Neural cell (in vitro differentiated cells): ENCODE measurements around the gene MT4. TPM values are rescaled to one million over a fixed set of nuclear protein-coding genes. Genes with fewer than 3 reads are reported as not detected.

Experiments used
- H2AFZ ChIP-seq: fragments of 200-600, 300-800 bp; sonication (generic), shearing (Covaris generic); 2 replicates; pipeline ENCODE4 v1.6.0; 2014; ENCODE audit warnings: low read depth, mild to moderate bottlenecking, antibody characterized with exemption, low read length, moderate library complexity
- H3F3A ChIP-seq: fragments of 200-600 bp; shearing (Covaris generic); 2 replicates; pipeline ENCODE4 v1.6.1; 2016; ENCODE audit warnings: mild to moderate bottlenecking, moderate library complexity, mixed read lengths, antibody characterized with exemption, low read length; ENCODE audit not compliant: insufficient read depth, poor library complexity, severe bottlenecking
- H3K27ac ChIP-seq: fragments of 200-600, 300-800 bp; sonication (generic), shearing (Covaris generic); 2 replicates; pipeline ENCODE4 v1.5.1; 2014; ENCODE audit warnings: mild to moderate bottlenecking, low read length, moderate library complexity
- H3K27me3 ChIP-seq: fragments of 300-800, 200-600 bp; sonication (generic), shearing (Covaris generic); 2 replicates; pipeline ENCODE4 v1.6.0; 2014; ENCODE audit warnings: mild to moderate bottlenecking, low read depth, low read length, moderate library complexity; ENCODE audit not compliant: insufficient read depth
- H3K36me3 ChIP-seq: fragments of 300-800, 200-600 bp; sonication (generic), shearing (Covaris generic); 2 replicates; pipeline ENCODE4 v1.5.1; 2014; ENCODE audit warnings: mild to moderate bottlenecking, antibody characterized with exemption, low read length, moderate library complexity; ENCODE audit not compliant: insufficient read depth
- H3K4me2 ChIP-seq: fragments of 300-800, 200-600 bp; sonication (generic), shearing (Covaris generic); 2 replicates; pipeline ENCODE4 v1.6.0; 2014; ENCODE audit warnings: mild to moderate bottlenecking, low read length
- H3K4me3 ChIP-seq: fragments of 300-800, 200-600 bp; sonication (generic), shearing (Covaris generic); 2 replicates; pipeline ENCODE4 v1.5.1; 2014; ENCODE audit warnings: mild to moderate bottlenecking, low read length, moderate library complexity
- H3K79me2 ChIP-seq: fragments of 200-600 bp; shearing (Covaris generic); replicated peaks from 2 replicates; pipeline ENCODE4 v1.6.0; 2014; ENCODE audit warnings: mild to moderate bottlenecking, low read length, moderate library complexity; ENCODE audit not compliant: insufficient read depth
- H3K9ac ChIP-seq: fragments of 300-800, 200-600 bp; sonication (generic), shearing (Covaris generic); 2 replicates; pipeline ENCODE4 v1.6.1; 2016; ENCODE audit warnings: mild to moderate bottlenecking, low read length, mixed read lengths
- H3K9me2 ChIP-seq: fragments of 200-600 bp; shearing (Covaris generic); 2 replicates; pipeline ENCODE4 v1.6.1; 2016; ENCODE audit warnings: mild to moderate bottlenecking, low read length, mixed read lengths; ENCODE audit not compliant: insufficient read depth
- H3K9me3 ChIP-seq: fragments of 200-600, 300-800 bp; sonication (generic), shearing (Covaris generic); 2 replicates; pipeline ENCODE4 v1.6.1; 2016; ENCODE audit warnings: mild to moderate bottlenecking, mixed run types, low read length, moderate library complexity, mixed read lengths
- H4K20me1 ChIP-seq: fragments of 200-600 bp; shearing (Covaris generic); 2 replicates; pipeline ENCODE4 v1.6.1; 2016; ENCODE audit warnings: mild to moderate bottlenecking, mixed run types; ENCODE audit not compliant: insufficient read depth
- EP300 ChIP-seq: fragments of 450-650 bp; conservative IDR thresholded peaks from 2 replicates; pipeline ENCODE4 v1.6.1; 2014; ENCODE audit warnings: antibody characterized with exemption, mild to moderate bottlenecking, moderate library complexity; ENCODE audit not compliant: poor library complexity, severe bottlenecking
- EZH2 ChIP-seq: fragments of 200-600, 300-800 bp; shearing (Covaris generic), sonication (generic); IDR thresholded peaks from 2 replicates; pipeline ENCODE4 v1.6.1; 2014; ENCODE audit warnings: antibody characterized with exemption, low read length, borderline replicate concordance, mild to moderate bottlenecking; ENCODE audit not compliant: insufficient read depth, poor library complexity, severe bottlenecking
- MXI1 ChIP-seq: fragments of 450-650 bp; conservative IDR thresholded peaks from 2 replicates; pipeline ENCODE4 v1.6.1; 2014; ENCODE audit warnings: antibody characterized with exemption, mild to moderate bottlenecking; ENCODE audit not compliant: poor library complexity, severe bottlenecking
- POLR2AphosphoS5 ChIP-seq: IDR thresholded peaks from 2 replicates; pipeline ENCODE4 v1.6.1; 2012
- RAD21 ChIP-seq: fragments of 450-650 bp; conservative IDR thresholded peaks from 2 replicates; pipeline ENCODE4 v1.6.1; 2014; ENCODE audit warnings: antibody characterized with exemption, mild to moderate bottlenecking, moderate library complexity
- SMC3 ChIP-seq: fragments of 450-650 bp; conservative IDR thresholded peaks from 2 replicates; pipeline ENCODE4 v1.6.1; 2014; ENCODE audit warnings: antibody characterized with exemption, mild to moderate bottlenecking, moderate library complexity; ENCODE audit not compliant: poor library complexity
- TAF1 ChIP-seq: IDR thresholded peaks from 2 replicates; pipeline ENCODE4 v1.6.1; 2012; ENCODE audit warnings: low read depth
- polyA plus RNA-seq: library from polyadenylated mRNA; depleted of rRNA; stranded (reverse); fragments of >200 nt; gene quantifications from 2 replicates; pipeline ENCODE4 v1.2.3, GENCODE V29; 2014
- TF ChIP-seq, protein P1 (sequence below): fragments of 450-650 bp; IDR thresholded peaks from 2 replicates; pipeline ENCODE4 v1.5.1; 2014; ENCODE audit warnings: antibody characterized with exemption, mild to moderate bottlenecking, moderate library complexity; ENCODE audit not compliant: poor library complexity, severe bottlenecking
- TF ChIP-seq, protein P2 (sequence below): IDR thresholded peaks from 2 replicates; pipeline ENCODE4 v1.6.1; 2012; ENCODE audit warnings: borderline replicate concordance

The MT4 gene
- polyA plus RNA-seq, 1 donor from 2014 or later: not detected

DNA sequence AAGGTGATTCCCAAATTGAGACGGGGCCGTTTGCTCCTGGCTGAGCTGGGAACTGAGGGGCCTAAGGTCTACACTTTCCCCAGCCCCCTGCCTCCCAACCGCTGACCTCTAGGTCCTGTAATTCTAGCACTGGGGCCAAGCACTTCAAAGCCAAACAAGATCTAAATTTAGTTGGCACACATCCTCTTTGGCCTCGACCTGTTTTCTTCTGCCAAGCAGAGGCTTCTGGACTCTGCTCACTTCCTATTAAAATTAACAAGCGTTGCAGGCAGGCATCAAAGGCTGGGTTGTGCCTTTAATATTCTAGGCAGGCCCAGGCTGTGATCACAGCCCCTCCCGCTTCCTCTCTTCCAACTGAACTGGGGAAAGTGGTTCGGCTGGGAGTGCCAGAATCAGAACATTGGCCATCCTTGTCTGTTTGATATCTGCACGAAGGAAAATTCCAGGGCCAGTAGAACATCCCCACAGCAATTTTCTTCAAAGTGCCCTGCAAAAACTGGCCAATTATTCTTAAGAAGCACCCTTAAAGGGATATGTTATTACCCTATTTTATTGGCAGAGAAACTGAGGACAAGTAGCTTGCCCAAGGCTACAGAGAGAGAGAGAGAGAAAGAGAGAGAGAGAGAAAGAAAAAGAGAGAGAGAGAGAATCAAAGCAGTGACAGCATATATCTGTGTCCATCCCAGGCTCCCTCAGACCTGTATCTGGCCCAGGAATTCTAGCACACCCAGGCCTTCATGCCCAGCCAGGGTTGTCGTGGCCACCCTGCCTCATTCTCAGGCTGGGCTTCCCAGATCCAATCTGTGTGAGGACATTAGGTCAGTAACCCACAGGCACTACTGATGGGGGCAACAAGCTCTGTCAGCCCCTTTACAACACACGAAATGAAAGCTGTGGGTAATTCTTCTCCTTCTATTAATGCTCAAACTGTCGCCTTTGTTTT, 12.8 kb upstream of the MT4 start:
- H3K9me2 ChIP-seq: no peaks in the 10 kb centered on the region
- no peak overlapping the region for H3K4me2 ChIP-seq
- no peaks in the 10 kb centered on the region for H4K20me1 ChIP-seq
- no peak overlapping the region for H3K27ac ChIP-seq
- H3K9ac ChIP-seq: no peak overlapping the region
- H2AFZ ChIP-seq: no peak overlapping the region
- H3K4me3 ChIP-seq: no peak overlapping the region
- no peaks in the 10 kb centered on the region for H3K9me3 ChIP-seq
- TF ChIP-seq, protein P1, sequence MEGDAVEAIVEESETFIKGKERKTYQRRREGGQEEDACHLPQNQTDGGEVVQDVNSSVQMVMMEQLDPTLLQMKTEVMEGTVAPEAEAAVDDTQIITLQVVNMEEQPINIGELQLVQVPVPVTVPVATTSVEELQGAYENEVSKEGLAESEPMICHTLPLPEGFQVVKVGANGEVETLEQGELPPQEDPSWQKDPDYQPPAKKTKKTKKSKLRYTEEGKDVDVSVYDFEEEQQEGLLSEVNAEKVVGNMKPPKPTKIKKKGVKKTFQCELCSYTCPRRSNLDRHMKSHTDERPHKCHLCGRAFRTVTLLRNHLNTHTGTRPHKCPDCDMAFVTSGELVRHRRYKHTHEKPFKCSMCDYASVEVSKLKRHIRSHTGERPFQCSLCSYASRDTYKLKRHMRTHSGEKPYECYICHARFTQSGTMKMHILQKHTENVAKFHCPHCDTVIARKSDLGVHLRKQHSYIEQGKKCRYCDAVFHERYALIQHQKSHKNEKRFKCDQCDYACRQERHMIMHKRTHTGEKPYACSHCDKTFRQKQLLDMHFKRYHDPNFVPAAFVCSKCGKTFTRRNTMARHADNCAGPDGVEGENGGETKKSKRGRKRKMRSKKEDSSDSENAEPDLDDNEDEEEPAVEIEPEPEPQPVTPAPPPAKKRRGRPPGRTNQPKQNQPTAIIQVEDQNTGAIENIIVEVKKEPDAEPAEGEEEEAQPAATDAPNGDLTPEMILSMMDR: no peak
- TF ChIP-seq SMC3: no peak
- TF ChIP-seq MXI1: no peak
- no peak for TF ChIP-seq EZH2
- TF ChIP-seq, protein P2, sequence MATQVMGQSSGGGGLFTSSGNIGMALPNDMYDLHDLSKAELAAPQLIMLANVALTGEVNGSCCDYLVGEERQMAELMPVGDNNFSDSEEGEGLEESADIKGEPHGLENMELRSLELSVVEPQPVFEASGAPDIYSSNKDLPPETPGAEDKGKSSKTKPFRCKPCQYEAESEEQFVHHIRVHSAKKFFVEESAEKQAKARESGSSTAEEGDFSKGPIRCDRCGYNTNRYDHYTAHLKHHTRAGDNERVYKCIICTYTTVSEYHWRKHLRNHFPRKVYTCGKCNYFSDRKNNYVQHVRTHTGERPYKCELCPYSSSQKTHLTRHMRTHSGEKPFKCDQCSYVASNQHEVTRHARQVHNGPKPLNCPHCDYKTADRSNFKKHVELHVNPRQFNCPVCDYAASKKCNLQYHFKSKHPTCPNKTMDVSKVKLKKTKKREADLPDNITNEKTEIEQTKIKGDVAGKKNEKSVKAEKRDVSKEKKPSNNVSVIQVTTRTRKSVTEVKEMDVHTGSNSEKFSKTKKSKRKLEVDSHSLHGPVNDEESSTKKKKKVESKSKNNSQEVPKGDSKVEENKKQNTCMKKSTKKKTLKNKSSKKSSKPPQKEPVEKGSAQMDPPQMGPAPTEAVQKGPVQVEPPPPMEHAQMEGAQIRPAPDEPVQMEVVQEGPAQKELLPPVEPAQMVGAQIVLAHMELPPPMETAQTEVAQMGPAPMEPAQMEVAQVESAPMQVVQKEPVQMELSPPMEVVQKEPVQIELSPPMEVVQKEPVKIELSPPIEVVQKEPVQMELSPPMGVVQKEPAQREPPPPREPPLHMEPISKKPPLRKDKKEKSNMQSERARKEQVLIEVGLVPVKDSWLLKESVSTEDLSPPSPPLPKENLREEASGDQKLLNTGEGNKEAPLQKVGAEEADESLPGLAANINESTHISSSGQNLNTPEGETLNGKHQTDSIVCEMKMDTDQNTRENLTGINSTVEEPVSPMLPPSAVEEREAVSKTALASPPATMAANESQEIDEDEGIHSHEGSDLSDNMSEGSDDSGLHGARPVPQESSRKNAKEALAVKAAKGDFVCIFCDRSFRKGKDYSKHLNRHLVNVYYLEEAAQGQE: no peak
- no peak for TF ChIP-seq EP300
- no peak for TF ChIP-seq TAF1
- TF ChIP-seq RAD21: no peak
- no peak for TF ChIP-seq POLR2AphosphoS5
- H3K27me3 ChIP-seq: no peaks in the 10 kb centered on the region
- no peaks in the 10 kb centered on the region for H3K36me3 ChIP-seq
- H3K79me2 ChIP-seq: no peaks in the 10 kb centered on the region
- no peaks in the 10 kb centered on the region for H3F3A ChIP-seq

DNA sequence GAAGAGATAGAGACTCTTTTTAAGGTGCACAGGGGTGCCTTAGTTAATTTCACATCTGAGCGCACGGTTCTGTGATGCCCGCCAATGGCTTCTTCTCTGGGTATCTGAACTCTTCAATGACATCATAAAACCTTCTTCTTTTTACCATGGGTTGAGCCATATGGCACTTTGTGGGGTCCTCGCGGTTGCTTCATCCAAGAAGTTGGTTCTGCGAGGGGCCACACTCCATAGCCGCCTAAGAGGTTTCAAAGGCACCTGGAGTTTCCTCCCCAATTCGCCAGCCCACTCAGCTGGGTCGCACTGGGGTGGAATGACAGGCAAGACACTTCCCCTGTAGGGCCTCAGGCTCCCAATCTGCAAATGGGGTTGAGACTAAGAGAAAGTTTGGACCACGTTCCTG, 10.4 kb upstream of the MT4 start:
- no peaks in the 10 kb centered on the region for H3K9me2 ChIP-seq
- no peaks in the 10 kb centered on the region for H4K20me1 ChIP-seq
- H3K4me3 ChIP-seq: no peak overlapping the region
- H2AFZ ChIP-seq: no peak overlapping the region
- no peaks in the 10 kb centered on the region for H3K79me2 ChIP-seq
- no peak overlapping the region for H3K27ac ChIP-seq
- H3K27me3 ChIP-seq: no peaks in the 10 kb centered on the region
- no peak overlapping the region for H3K4me2 ChIP-seq
- no peak overlapping the region for H3K9ac ChIP-seq
- TF ChIP-seq RAD21: no peak
- TF ChIP-seq, protein P2: no peak
- no peak for TF ChIP-seq SMC3
- TF ChIP-seq TAF1: no peak
- TF ChIP-seq EZH2: no peak
- no peaks in the 10 kb centered on the region for H3K36me3 ChIP-seq
- H3F3A ChIP-seq: no peaks in the 10 kb centered on the region
- H3K9me3 ChIP-seq: no peaks in the 10 kb centered on the region
